OCI-LY7 (cell line): ENCODE results near the gene HMG20B. TPM values are rescaled to one million over a fixed set of nuclear protein-coding genes. Genes with fewer than 3 reads are reported as not detected.
A peak's percentile ranks its signal among the peaks of the same experiment; 100 is the strongest.

Source experiments
- BruUV-seq: library from RNA; stranded (reverse); fragments of 400-500 nt; replicated peaks from 2 replicates; lab custom pipeline; 2021; lab: Mats Ljungman, UMichigan
- CTCF ChIA-PET: fragments of 300-600 bp; sonication (Branson Sonifier 250); formaldehyde crosslinking; loops from one replicate; lab custom pipeline; 2022; ENCODE audit warnings: antibody characterized with exemption; ENCODE audit not compliant: unreplicated experiment; lab: Charles Lee
- POLR2A ChIA-PET: fragments of 300-600 bp; sonication (Branson Sonifier 250); formaldehyde crosslinking; loops from one replicate; lab custom pipeline; 2022; ENCODE audit warnings: antibody characterized with exemption; lab: Charles Lee
- DNase-seq: peaks from one replicate; pipeline ENCODE4 v3.0.0-alpha.2; 2015; ENCODE audit warnings: low spot score
- H2AFZ ChIP-seq: fragments of 200-600 bp; sonication (generic), shearing (Covaris generic); 2 replicates; pipeline ENCODE4 v1.6.1; 2014; ENCODE audit warnings: mild to moderate bottlenecking, antibody characterized with exemption, low read length, moderate library complexity
- H3K27ac ChIP-seq: fragments of 200-600 bp; sonication (generic); 2 replicates; pipeline ENCODE4 v1.5.1; 2014; ENCODE audit warnings: mixed run types, low read depth, mild to moderate bottlenecking, moderate library complexity, low read length, inconsistent platforms; ENCODE audit not compliant: poor library complexity, severe bottlenecking
- H3K36me3 ChIP-seq: fragments of 200-600 bp; sonication (generic); 2 replicates; pipeline ENCODE4 v1.6.1; 2014; ENCODE audit warnings: mild to moderate bottlenecking, antibody characterized with exemption, low read length, moderate library complexity, mixed read lengths; ENCODE audit not compliant: insufficient read depth
- H3K4me1 ChIP-seq: fragments of 200-600 bp; sonication (generic); 2 replicates; pipeline ENCODE4 v1.5.1; 2014; ENCODE audit warnings: mild to moderate bottlenecking, low read length; ENCODE audit not compliant: insufficient read depth, poor library complexity, severe bottlenecking
- H3K4me2 ChIP-seq: fragments of 200-600 bp; sonication (generic); 2 replicates; pipeline ENCODE4 v1.6.1; 2014; ENCODE audit warnings: mild to moderate bottlenecking, low read length
- H3K4me3 ChIP-seq: fragments of 200-600 bp; sonication (generic); 2 replicates; pipeline ENCODE4 v1.5.1; 2014; ENCODE audit warnings: mild to moderate bottlenecking, low read depth, low read length; ENCODE audit not compliant: poor library complexity, severe bottlenecking
- H3K79me2 ChIP-seq: fragments of 200-600 bp; sonication (generic); 2 replicates; pipeline ENCODE4 v1.6.1; 2016; ENCODE audit warnings: low read depth, mild to moderate bottlenecking, low read length, moderate library complexity, mixed read lengths; ENCODE audit not compliant: insufficient read depth
- H3K9me2 ChIP-seq: fragments of 200-600 bp; sonication (generic); 2 replicates; pipeline ENCODE4 v1.6.1; 2016; ENCODE audit warnings: mild to moderate bottlenecking, low read length, mixed read lengths; ENCODE audit not compliant: insufficient read depth
- H3K9me3 ChIP-seq: fragments of 200-600 bp; sonication (generic); 2 replicates; pipeline ENCODE4 v1.6.1; 2014; ENCODE audit warnings: mild to moderate bottlenecking, mixed run types, low read length, mixed read lengths
- H4K20me1 ChIP-seq: fragments of 200-600 bp; sonication (generic); 2 replicates; pipeline ENCODE4 v1.6.1; 2014; ENCODE audit warnings: mild to moderate bottlenecking, antibody characterized with exemption, low read length, moderate library complexity, mixed read lengths; ENCODE audit not compliant: insufficient read depth
- EZH2phosphoT487 ChIP-seq: fragments of 200-600 bp; sonication (generic); IDR thresholded peaks from 2 replicates; pipeline ENCODE4 v1.6.1; 2018; ENCODE audit warnings: low read depth, borderline replicate concordance, mild to moderate bottlenecking, mixed run types, antibody characterized with exemption, low read length, moderate library complexity, mixed read lengths
- intact Hi-C: fragments of 100-400 bp; cut with micrococcal nuclease; formaldehyde crosslinking; loops from one replicate; pipeline ENCODE4 v1.10.0; 2022; ENCODE audit not compliant: unreplicated experiment
- total RNA-seq, 2 experiments: library from RNA; depleted of rRNA in 1 of 2; stranded (reverse); fragments of >200 nt in 1 of 2; shearing (Covaris generic) in 1 of 2; gene quantifications; 2 replicates each; pipeline ENCODE4 v1.2.3, GENCODE V29; 2014 to 2022
- TF ChIP-seq, protein P1 (sequence below): fragments of 200-600 bp; sonication (generic); conservative IDR thresholded peaks from 2 replicates; pipeline ENCODE4 v1.5.1; 2014; ENCODE audit warnings: mild to moderate bottlenecking, antibody characterized with exemption, low read length, moderate library complexity, mixed read lengths

HMG20B gene
- total RNA-seq, 2 experiments from 2014 or later: 91.0 to 119 TPM

DNA sequence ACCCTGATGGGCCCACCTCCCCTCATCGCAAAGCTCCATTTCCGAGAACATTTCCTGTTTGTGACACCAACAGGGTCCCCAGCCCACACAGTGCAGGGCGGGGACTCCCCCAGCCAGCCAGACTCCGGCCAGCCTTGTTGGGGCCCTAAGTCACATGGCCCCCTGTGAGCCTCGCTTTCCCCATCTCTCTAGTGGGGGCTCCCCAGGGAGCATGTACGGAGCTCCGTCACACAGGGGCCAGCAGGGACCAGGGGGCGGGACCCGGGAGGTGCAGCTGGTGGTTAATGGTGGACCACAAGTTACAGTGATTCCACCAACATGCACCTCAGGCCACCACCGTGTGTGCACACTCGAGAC, 32.2 kb downstream of the HMG20B start:
- Histone ChIP-seq H2AFZ (peak overlapping the region; percentile 42), H3K4me3 (no peak overlapping the region), H3K36me3 (peaks cover 5% of the 10 kb centered on the region), H4K20me1 (no peaks in the 10 kb centered on the region), H3K4me2 (peak overlapping the region; percentile 3; the same call in 1 of the 2 replicates), H3K9me3 (no peaks in the 10 kb centered on the region), H3K9me2 (no peaks in the 10 kb centered on the region), H3K4me1 (peaks cover 21% of the 10 kb centered on the region), H3K79me2 (no peaks in the 10 kb centered on the region), H3K27ac (no peak overlapping the region)
- TF ChIP-seq, protein P1, sequence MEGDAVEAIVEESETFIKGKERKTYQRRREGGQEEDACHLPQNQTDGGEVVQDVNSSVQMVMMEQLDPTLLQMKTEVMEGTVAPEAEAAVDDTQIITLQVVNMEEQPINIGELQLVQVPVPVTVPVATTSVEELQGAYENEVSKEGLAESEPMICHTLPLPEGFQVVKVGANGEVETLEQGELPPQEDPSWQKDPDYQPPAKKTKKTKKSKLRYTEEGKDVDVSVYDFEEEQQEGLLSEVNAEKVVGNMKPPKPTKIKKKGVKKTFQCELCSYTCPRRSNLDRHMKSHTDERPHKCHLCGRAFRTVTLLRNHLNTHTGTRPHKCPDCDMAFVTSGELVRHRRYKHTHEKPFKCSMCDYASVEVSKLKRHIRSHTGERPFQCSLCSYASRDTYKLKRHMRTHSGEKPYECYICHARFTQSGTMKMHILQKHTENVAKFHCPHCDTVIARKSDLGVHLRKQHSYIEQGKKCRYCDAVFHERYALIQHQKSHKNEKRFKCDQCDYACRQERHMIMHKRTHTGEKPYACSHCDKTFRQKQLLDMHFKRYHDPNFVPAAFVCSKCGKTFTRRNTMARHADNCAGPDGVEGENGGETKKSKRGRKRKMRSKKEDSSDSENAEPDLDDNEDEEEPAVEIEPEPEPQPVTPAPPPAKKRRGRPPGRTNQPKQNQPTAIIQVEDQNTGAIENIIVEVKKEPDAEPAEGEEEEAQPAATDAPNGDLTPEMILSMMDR: no peak
- TF ChIP-seq EZH2phosphoT487: no peak
- intact Hi-C loops: no loop called here
- peak; percentile 40 for DNase-seq
- POLR2A ChIA-PET: interaction anchor here (1.1 kb wide), 1 partner anchor 48 kb away, joined by 4 read pairs; no protein-coding TSS in a partner anchor
- CTCF ChIA-PET: no interaction called here
- no TSS peak for BruUV-seq

DNA sequence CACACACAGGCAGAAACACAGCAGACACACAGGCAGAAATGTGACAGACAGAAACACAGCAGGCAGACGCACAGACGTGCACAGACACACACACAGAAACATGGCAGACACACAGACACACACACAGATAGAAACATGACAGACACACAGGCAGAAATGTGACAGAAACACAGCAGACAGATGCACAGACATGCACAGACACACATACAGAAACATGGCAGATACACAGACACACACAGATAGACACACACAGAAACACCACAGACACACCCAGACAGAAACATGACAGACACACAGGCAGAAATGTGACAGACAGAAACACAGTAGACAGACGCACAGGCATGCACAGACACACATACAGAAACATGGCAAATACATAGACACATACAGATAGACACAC, 32.6 kb downstream of the HMG20B start:
- CTCF ChIA-PET: no interaction called here
- no peak overlapping the region for H3K27ac ChIP-seq
- no peaks in the 10 kb centered on the region for H3K9me2 ChIP-seq
- H3K36me3 ChIP-seq: peaks cover 9% of the 10 kb centered on the region
- intact Hi-C loops: no loop called here
- TF ChIP-seq EZH2phosphoT487: no peak
- TF ChIP-seq, protein P1: no peak
- no peak for DNase-seq
- H3K4me3 ChIP-seq: no peak overlapping the region
- no TSS peak for BruUV-seq
- H4K20me1 ChIP-seq: no peaks in the 10 kb centered on the region
- H3K79me2 ChIP-seq: no peaks in the 10 kb centered on the region
- H3K4me2 ChIP-seq: peak overlapping the region; percentile 3; the same call in 1 of the 2 replicates
- H3K9me3 ChIP-seq: no peaks in the 10 kb centered on the region
- H2AFZ ChIP-seq: peak overlapping the region; percentile 42
- POLR2A ChIA-PET: no interaction called here
- H3K4me1 ChIP-seq: peaks cover 21% of the 10 kb centered on the region

DNA sequence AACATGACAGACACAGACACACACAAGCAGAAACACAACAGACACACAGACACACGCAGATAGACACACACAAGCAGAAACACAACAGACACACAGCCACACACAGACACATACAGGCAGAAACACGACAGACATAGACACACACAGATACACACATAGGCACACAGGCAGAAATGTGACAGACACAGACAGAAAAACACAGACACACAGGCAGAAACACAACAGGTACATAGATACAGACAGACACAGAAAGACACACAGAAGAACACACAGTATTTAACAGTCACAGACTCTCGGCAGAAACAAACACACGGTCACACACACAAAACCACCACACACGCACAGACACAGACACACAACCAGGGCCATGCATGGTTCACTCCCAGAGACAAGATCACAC, 33.0 kb downstream of the HMG20B start:
- intact Hi-C loops: no loop called here
- Histone ChIP-seq H3K4me2 (no peak overlapping the region), H3K4me1 (peaks cover 21% of the 10 kb centered on the region), H3K9me2 (no peaks in the 10 kb centered on the region), H2AFZ (peak overlapping the region; percentile 42; the same call in 1 of the 2 replicates), H3K27ac (no peak overlapping the region), H3K9me3 (no peaks in the 10 kb centered on the region), H4K20me1 (no peaks in the 10 kb centered on the region), H3K79me2 (no peaks in the 10 kb centered on the region), H3K36me3 (peaks cover 13% of the 10 kb centered on the region), H3K4me3 (no peak overlapping the region)
- ChIA-PET CTCF (no interaction called here), POLR2A (no interaction called here)
- no peak for TF ChIP-seq EZH2phosphoT487
- TF ChIP-seq, protein P1: no peak
- DNase-seq: no peak
- no TSS peak for BruUV-seq
